OCI-LY3 (cell line): ENCODE data around the gene MESP2.
A peak's percentile ranks its signal among the peaks of the same experiment; 100 is the strongest.

Source experiments
- H2AFZ ChIP-seq: fragments of 200-600, 300-600 bp; shearing (Covaris generic); 2 replicates; pipeline ENCODE4 v1.6.0; 2014; ENCODE audit warnings: antibody characterized with exemption, low read depth, low read length
- H3K27ac ChIP-seq: fragments of 200-600, 300-600 bp; sonication (generic); 2 replicates; pipeline ENCODE4 v1.5.1; 2014; ENCODE audit warnings: mild to moderate bottlenecking, low read length, moderate library complexity, mixed read lengths
- H3K27me3 ChIP-seq: fragments of 200-600, 300-600 bp; sonication (generic); 2 replicates; pipeline ENCODE4 v1.6.1; 2014; ENCODE audit warnings: low read depth, low read length, mixed read lengths
- H3K36me3 ChIP-seq: fragments of 200-600, 300-600 bp; sonication (generic); replicated peaks from 2 replicates; pipeline ENCODE3; 2014; ENCODE audit warnings: low read depth, low read length, mixed read lengths
- H3K4me1 ChIP-seq: fragments of 300-600, 200-600 bp; sonication (generic); 2 replicates; pipeline ENCODE4 v1.6.1; 2014; ENCODE audit warnings: low read length, mixed read lengths
- H3K4me2 ChIP-seq: fragments of 200-600, 300-600 bp; sonication (generic); 2 replicates; pipeline ENCODE4 v1.6.1; 2014; ENCODE audit warnings: low read length, mixed read lengths
- H3K4me3 ChIP-seq: fragments of 300-600, 200-600 bp; sonication (generic); 2 replicates; pipeline ENCODE4 v1.5.1; 2014; ENCODE audit warnings: antibody characterized with exemption, mild to moderate bottlenecking, low read length, moderate library complexity
- H3K79me2 ChIP-seq: fragments of 300-600, 200-600 bp; shearing (Covaris generic); 2 replicates; pipeline ENCODE4 v1.6.1; 2014; ENCODE audit warnings: mild to moderate bottlenecking, low read length, mixed read lengths
- H3K9ac ChIP-seq: fragments of 300-600, 200-600 bp; shearing (Covaris generic); 2 replicates; pipeline ENCODE4 v1.6.0; 2014; ENCODE audit warnings: mild to moderate bottlenecking, low read length, moderate library complexity
- H3K9me3 ChIP-seq: fragments of 200-600, 300-600 bp; shearing (Covaris generic); 2 replicates; pipeline ENCODE4 v1.6.1; 2014; ENCODE audit warnings: low read length, mixed read lengths; ENCODE audit not compliant: insufficient read depth
- H4K20me1 ChIP-seq: fragments of 200-600, 300-600 bp; sonication (generic); 2 replicates; pipeline ENCODE4 v1.6.1; 2016; ENCODE audit warnings: low read length, mixed read lengths; ENCODE audit not compliant: insufficient read depth
- EZH2phosphoT487 ChIP-seq: fragments of 200-600 bp; shearing (Covaris generic); IDR thresholded peaks from 2 replicates; pipeline ENCODE4 v1.6.1; 2018; ENCODE audit warnings: antibody characterized with exemption, mixed run types, low read depth
- TF ChIP-seq, protein P1 (sequence below): fragments of 200-600, 300-600 bp; sonication (generic); IDR thresholded peaks from 2 replicates; pipeline ENCODE4 v1.5.1; 2014; ENCODE audit warnings: antibody characterized with exemption, low read length, low read depth

MESP2 gene, protein sequence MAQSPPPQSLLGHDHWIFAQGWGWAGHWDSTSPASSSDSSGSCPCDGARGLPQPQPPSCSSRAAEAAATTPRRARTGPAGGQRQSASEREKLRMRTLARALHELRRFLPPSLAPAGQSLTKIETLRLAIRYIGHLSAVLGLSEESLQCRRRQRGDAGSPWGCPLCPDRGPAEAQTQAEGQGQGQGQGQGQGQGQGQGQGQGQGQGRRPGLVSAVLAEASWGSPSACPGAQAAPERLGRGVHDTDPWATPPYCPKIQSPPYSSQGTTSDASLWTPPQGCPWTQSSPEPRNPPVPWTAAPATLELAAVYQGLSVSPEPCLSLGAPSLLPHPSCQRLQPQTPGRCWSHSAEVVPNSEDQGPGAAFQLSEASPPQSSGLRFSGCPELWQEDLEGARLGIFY

DNA sequence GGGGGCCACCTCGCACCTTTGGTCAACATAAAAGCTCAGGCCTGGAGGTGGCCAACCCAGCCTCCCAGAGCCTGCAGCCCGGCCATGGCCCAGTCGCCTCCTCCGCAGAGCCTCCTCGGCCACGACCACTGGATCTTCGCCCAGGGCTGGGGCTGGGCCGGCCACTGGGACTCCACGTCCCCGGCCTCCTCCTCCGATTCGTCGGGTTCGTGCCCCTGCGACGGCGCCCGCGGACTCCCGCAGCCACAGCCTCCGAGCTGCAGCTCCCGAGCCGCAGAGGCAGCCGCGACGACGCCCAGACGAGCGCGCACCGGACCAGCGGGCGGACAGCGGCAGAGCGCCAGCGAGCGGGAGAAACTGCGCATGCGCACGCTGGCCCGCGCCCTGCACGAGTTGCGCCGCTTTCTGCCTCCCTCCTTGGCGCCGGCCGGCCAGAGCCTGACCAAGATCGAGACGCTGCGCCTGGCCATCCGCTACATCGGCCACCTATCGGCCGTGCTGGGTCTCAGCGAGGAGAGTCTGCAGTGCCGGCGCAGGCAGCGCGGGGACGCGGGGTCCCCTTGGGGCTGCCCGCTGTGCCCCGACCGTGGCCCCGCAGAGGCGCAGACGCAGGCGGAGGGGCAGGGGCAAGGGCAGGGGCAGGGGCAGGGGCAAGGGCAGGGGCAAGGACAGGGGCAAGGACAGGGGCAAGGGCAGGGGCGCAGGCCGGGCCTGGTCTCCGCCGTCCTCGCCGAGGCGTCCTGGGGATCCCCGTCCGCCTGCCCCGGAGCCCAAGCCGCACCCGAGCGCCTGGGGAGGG lies at the start of gene MESP2:
Gene MESP2, plus strand, starts transcription at position 59 of the 799 bp plus-strand sequence. Its CDS starts 26 bp downstream, at position 85.
- H3K79me2 ChIP-seq = no peaks in the 10 kb centered on the region
- H3K4me2 ChIP-seq = no peak within 1 kb of the TSS
- H3K27ac ChIP-seq = no peak within 1 kb of the TSS
- H3K27me3 ChIP-seq = no peaks in the 10 kb centered on the region
- H3K36me3 ChIP-seq = no peaks in the 10 kb centered on the region
- no peak within 1 kb of the TSS for H3K4me3 ChIP-seq
- no peaks in the 10 kb centered on the region for H4K20me1 ChIP-seq
- TF ChIP-seq EZH2phosphoT487 = no peak
- TF ChIP-seq, protein P1, sequence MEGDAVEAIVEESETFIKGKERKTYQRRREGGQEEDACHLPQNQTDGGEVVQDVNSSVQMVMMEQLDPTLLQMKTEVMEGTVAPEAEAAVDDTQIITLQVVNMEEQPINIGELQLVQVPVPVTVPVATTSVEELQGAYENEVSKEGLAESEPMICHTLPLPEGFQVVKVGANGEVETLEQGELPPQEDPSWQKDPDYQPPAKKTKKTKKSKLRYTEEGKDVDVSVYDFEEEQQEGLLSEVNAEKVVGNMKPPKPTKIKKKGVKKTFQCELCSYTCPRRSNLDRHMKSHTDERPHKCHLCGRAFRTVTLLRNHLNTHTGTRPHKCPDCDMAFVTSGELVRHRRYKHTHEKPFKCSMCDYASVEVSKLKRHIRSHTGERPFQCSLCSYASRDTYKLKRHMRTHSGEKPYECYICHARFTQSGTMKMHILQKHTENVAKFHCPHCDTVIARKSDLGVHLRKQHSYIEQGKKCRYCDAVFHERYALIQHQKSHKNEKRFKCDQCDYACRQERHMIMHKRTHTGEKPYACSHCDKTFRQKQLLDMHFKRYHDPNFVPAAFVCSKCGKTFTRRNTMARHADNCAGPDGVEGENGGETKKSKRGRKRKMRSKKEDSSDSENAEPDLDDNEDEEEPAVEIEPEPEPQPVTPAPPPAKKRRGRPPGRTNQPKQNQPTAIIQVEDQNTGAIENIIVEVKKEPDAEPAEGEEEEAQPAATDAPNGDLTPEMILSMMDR = no peak
- H3K4me1 ChIP-seq = peaks cover 31% of the 10 kb centered on the region
- H2AFZ ChIP-seq = no peak within 1 kb of the TSS
- no peaks in the 10 kb centered on the region for H3K9me3 ChIP-seq
- no peak within 1 kb of the TSS for H3K9ac ChIP-seq

DNA sequence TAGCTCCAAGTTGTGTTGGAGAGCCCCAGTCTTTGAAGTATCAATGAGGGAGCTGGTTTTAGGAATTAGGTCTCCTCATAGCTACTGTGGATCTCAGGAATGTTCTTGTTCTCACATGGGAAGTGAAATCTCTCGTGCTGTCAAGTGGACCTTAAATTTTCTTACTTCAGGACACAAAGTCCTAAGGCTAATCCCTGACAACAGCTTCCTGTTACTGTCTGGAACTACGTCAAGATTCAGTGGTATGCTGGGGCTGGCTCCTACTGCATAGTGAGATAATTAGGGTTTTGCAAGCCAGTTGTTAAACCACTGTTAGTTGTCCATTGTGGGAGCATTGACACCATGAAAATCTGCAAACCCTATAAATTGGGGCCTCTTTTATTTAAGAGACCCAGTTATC lies 47.9 kb upstream of the MESP2 start:
- Histone ChIP-seq H3K27ac (no peak overlapping the region), H3K9ac (no peak overlapping the region), H3K4me3 (no peak overlapping the region), H3K4me1 (no peaks in the 10 kb centered on the region), H3K79me2 (no peaks in the 10 kb centered on the region), H3K36me3 (no peaks in the 10 kb centered on the region), H2AFZ (no peak overlapping the region), H3K9me3 (peaks cover 8% of the 10 kb centered on the region; the same call in 1 of the 2 replicates), H3K4me2 (no peak overlapping the region), H3K27me3 (peaks cover 8% of the 10 kb centered on the region; the same call in 1 of the 2 replicates), H4K20me1 (no peaks in the 10 kb centered on the region)
- TF ChIP-seq EZH2phosphoT487 = no peak
- TF ChIP-seq, protein P1 = no peak

DNA sequence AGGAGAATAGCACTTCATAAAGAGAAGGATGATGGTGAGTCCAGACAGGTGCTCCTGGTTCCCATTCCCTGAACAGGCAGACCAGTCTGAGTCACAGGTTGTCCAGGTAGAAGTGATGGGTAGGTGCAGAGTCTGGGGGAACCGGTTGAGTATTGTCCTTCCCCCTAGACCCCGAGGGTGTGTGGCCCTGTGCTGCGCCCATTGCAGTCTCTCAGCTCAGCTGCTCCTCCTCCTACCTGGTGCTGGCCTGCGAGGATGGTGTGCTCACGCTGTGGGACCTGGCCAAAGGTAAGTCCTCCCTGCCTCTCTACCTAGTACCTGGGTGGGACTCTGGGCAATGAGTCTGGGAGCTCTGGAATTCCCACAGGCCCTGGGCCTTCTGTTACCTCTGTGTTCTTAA lies 44.9 kb upstream of the MESP2 start:
- Histone ChIP-seq H3K4me1 (no peaks in the 10 kb centered on the region), H3K4me3 (no peak overlapping the region), H3K4me2 (no peak overlapping the region), H3K9ac (no peak overlapping the region), H2AFZ (no peak overlapping the region), H3K9me3 (no peaks in the 10 kb centered on the region), H3K36me3 (no peaks in the 10 kb centered on the region), H3K27ac (no peak overlapping the region), H3K79me2 (no peaks in the 10 kb centered on the region), H3K27me3 (peaks cover 18% of the 10 kb centered on the region; the same call in 1 of the 2 replicates), H4K20me1 (no peaks in the 10 kb centered on the region)
- TF ChIP-seq, protein P1 = no peak
- no peak for TF ChIP-seq EZH2phosphoT487

DNA sequence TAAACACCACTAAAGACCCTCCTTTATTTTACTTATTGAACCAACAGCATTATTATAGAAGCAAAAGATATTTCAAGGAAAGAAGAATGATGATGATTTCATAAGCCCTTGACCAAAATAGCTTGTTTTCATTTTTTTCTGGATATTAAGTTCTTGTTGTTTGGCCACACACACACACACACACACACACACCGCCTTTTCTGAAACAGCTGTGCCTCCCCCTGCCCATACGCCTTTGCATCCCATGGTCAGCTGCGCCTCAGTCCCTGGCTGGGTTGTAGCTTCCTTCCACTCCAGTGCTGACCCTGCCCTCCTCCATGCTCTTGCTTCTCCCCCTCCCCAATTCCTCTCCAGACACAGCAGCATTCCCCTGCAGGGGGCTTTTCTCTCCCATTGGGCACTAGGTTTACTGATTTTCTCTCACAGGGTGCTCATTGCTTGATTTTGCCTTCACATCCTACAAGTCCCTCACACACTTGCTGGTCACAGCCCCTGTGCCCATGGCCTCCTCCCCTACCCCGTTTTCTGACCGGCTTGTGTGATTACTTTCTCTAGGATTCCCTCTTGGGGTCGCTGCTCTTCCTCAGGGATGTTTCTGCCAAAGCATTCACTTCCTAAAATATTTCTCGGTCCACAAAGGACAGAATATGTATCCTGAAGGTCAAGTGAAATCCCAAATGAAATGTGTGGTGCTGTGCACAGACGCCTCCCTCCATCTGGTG lies 43.5 kb upstream of the MESP2 start:
- H3K4me2 ChIP-seq = no peak overlapping the region
- H3K9me3 ChIP-seq = no peaks in the 10 kb centered on the region
- no peak for TF ChIP-seq EZH2phosphoT487
- TF ChIP-seq, protein P1 = 0 out of 2 replicates have a peak, but pooled peaks have one; percentile 3
- H4K20me1 ChIP-seq = no peaks in the 10 kb centered on the region
- H3K27ac ChIP-seq = no peak overlapping the region
- H3K9ac ChIP-seq = no peak overlapping the region
- no peak overlapping the region for H2AFZ ChIP-seq
- H3K27me3 ChIP-seq = peaks cover 18% of the 10 kb centered on the region; the same call in 1 of the 2 replicates
- H3K79me2 ChIP-seq = no peaks in the 10 kb centered on the region
- H3K36me3 ChIP-seq = no peaks in the 10 kb centered on the region
- no peaks in the 10 kb centered on the region for H3K4me1 ChIP-seq
- H3K4me3 ChIP-seq = no peak overlapping the region
